ENCODE results near the gene WHRN. TPM values are rescaled to one million over a fixed set of nuclear protein-coding genes. Genes with fewer than 3 reads are reported as not detected.

Gene WHRN
- total RNA-seq, 4 donors from 2014 or later, result 8.4 to 12.9 (median 11.0) TPM

DNA sequence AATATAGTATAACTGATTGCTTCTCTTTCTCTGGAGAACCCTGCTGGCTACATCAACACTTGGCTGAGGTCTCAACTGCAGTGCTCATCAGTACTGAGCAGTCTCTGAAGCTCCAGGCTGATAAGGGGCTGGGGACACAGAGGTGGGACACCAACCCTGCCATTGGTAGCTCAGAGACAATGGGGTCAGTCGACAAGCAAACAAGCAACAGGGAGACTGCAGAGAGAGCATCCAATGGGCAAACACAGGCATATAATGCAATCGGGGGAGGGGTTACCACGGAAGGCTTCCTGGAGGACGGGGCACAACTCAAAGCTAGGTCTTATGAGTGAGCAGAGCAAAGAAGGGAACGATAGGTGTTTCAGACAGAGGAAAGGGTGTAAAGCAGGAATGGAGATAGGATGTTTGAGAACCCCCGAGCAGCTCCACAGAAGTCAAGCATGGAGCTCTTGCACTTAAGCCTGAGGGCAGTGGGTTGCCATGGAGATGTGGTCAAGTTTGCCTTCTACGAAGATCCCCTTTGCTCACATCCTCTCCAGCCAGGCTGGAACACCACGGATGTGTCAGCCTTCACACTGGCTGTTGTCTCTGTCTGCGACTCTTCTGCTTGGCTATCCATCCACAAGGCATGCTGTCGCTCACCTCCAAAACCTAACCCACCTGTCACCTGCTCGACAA is 96.0 kb downstream of the WHRN start:
- peaks cover 0 to 9% (median 0%) of the 10 kb centered on the region in 3 donors for H3K4me1 ChIP-seq
- no peak for ATAC-seq

DNA sequence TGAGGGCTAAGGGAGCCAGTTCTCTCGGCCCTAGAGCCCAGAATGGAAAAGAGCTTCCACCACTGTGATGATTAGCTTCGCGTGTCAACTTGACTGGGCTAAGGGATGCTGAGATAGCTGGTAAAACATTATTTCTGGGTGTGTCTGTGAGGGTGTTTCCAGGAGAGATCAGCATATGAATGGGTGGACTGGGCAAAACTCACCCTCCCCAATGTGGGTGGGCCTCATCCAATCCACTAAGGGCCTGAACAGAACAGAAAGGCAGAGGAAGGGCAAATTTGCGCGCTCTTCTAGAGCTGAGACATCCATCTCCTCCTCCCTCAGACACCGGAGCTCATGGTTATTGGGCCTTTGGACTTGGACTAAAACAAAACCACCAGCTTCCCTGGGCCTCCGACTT is 96.6 kb downstream of the WHRN start:
- no peak for ATAC-seq
- Histone ChIP-seq H3K4me1 (peaks cover 0 to 3% (median 0%) of the 10 kb centered on the region in 3 donors), H3K36me3 (peaks cover 0 to 23% of the 10 kb centered on the region in 2 donors), H3K27ac (no peak overlapping the region), H3K9me3 (no peaks in the 10 kb centered on the region), H3K27me3 (no peaks in the 10 kb centered on the region), H3K4me3 (no peak overlapping the region)
- TF ChIP-seq EP300 (IDR thresholded peaks at IDR 0.05) (no peak), POLR2A (IDR thresholded peaks at IDR 0.05) (no peak), POLR2AphosphoS5 (IDR thresholded peaks at IDR 0.05) (no peak)
- TF ChIP-seq, protein P1, sequence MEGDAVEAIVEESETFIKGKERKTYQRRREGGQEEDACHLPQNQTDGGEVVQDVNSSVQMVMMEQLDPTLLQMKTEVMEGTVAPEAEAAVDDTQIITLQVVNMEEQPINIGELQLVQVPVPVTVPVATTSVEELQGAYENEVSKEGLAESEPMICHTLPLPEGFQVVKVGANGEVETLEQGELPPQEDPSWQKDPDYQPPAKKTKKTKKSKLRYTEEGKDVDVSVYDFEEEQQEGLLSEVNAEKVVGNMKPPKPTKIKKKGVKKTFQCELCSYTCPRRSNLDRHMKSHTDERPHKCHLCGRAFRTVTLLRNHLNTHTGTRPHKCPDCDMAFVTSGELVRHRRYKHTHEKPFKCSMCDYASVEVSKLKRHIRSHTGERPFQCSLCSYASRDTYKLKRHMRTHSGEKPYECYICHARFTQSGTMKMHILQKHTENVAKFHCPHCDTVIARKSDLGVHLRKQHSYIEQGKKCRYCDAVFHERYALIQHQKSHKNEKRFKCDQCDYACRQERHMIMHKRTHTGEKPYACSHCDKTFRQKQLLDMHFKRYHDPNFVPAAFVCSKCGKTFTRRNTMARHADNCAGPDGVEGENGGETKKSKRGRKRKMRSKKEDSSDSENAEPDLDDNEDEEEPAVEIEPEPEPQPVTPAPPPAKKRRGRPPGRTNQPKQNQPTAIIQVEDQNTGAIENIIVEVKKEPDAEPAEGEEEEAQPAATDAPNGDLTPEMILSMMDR (IDR thresholded peaks at IDR 0.05), result no peak
- WGBS, 2 donors (ENCODE audit: low coverage in 1 of 2), result 67 to 82% methylated on average over 2 to 3 of the region's 7 CpGs

More for the DNA sequence above, 96.0 kb downstream of the WHRN start:
- no peak overlapping the region for H3K27ac ChIP-seq
- peaks cover 0 to 19% of the 10 kb centered on the region in 2 donors for H3K36me3 ChIP-seq
- H3K4me3 ChIP-seq, result no peak overlapping the region
- no peaks in the 10 kb centered on the region for H3K9me3 ChIP-seq
- 65 to 74% methylated on average over 7 to 11 of the region's 11 CpGs for WGBS, 2 donors (ENCODE audit: low coverage in 1 of 2)
- no peaks in the 10 kb centered on the region for H3K27me3 ChIP-seq
- TF ChIP-seq POLR2AphosphoS5 (IDR thresholded peaks at IDR 0.05) (no peak), EP300 (IDR thresholded peaks at IDR 0.05) (no peak), POLR2A (IDR thresholded peaks at IDR 0.05) (no peak)
- TF ChIP-seq, protein P1 (IDR thresholded peaks at IDR 0.05), result no peak

DNA sequence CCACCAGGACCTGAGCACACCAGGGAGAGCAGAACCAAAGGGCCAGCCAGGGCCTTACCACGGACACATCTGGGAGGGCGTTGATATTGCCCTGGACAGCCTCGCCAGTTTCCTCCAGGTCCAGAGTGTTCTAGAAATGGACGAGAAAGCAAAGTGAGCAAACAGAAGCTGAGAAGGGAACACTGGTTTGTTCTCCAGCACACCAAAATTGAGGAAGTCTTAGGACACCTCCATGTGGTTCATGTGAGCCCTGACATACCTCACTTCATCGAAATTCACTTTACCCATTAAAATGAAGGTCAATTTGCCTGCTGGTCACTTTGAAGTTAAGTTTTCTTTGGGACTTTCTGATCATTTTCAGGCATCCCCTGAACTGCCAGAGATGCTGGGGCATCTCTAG is 97.4 kb downstream of the WHRN start:
- no peak for ATAC-seq
- Histone ChIP-seq H3K27me3 (no peaks in the 10 kb centered on the region), H3K4me3 (no peak overlapping the region), H3K4me1 (no peaks in the 10 kb centered on the region), H3K36me3 (peaks cover 0 to 31% of the 10 kb centered on the region in 2 donors), H3K27ac (no peak overlapping the region), H3K9me3 (no peaks in the 10 kb centered on the region)
- TF ChIP-seq POLR2AphosphoS5 (IDR thresholded peaks at IDR 0.05) (no peak), EP300 (IDR thresholded peaks at IDR 0.05) (no peak), POLR2A (IDR thresholded peaks at IDR 0.05) (no peak)
- TF ChIP-seq, protein P1 (IDR thresholded peaks at IDR 0.05), result no peak
- 52 to 78% methylated on average over 1 to 3 of the region's 5 CpGs for WGBS, 2 donors (ENCODE audit: low coverage in 1 of 2)

DNA sequence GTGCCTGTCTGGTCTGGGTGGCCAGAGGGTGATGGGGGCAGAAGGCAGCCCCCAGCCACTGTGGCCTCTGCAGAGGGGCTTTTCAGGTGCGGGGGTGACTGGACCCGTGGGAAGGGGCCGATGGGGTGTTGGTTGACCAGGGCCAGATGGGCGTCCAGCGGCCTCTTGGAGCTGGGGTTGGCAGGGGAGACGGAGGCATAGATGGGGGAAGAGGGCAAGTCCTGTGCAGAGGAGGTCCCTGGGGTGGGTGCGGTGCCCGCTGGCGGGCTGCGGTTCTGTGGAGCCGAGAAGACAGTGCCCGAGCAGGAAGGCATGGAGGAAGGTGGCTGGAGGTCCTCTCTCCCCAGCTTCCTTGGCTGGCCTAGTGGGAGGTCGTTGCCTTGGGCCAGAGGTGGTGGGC is 98.8 kb downstream of the WHRN start:
- no CpG with 5 or more reads among the region's 13 CpGs for WGBS, 2 donors (ENCODE audit: low coverage in 1 of 2)
- TF ChIP-seq, protein P1 (IDR thresholded peaks at IDR 0.05), result no peak
- TF ChIP-seq EP300 (IDR thresholded peaks at IDR 0.05) (no peak), POLR2AphosphoS5 (IDR thresholded peaks at IDR 0.05) (no peak), POLR2A (IDR thresholded peaks at IDR 0.05) (no peak)
- no peaks in the 10 kb centered on the region for H3K9me3 ChIP-seq
- no peaks in the 10 kb centered on the region for H3K4me1 ChIP-seq
- no peak overlapping the region for H3K27ac ChIP-seq
- no peaks in the 10 kb centered on the region for H3K27me3 ChIP-seq
- no peak overlapping the region for H3K4me3 ChIP-seq
- H3K36me3 ChIP-seq, result peaks cover 0 to 44% of the 10 kb centered on the region in 2 donors
- no peak for ATAC-seq

Measured in gastroesophageal sphincter (tissue), 4 donors.